LoVo (cell line): ENCODE data around the gene KRT9.
"Not testable (repeated sequence)": the region's sequence is repeated elsewhere in the genome, so short reads cannot be mapped to it uniquely, and the experiment has no call there.

Experiments used
- DNase-seq: peaks from one replicate; pipeline ENCODE4 v3.0.0-alpha.2; 2016; ENCODE audit warnings: low spot score

The KRT9 gene

GRCh38 chr17:41579484-41580243, 7.8 kb upstream of the KRT9 start:
- peak; percentile 85 for DNase-seq

GRCh38 chr17:41578971-41579370, 7.1 kb upstream of the KRT9 start:
- no peak for DNase-seq

- DNase-seq, result no peak
Observed at GRCh38 chr17:41578538-41578937, 6.7 kb upstream of the KRT9 start.

DNA sequence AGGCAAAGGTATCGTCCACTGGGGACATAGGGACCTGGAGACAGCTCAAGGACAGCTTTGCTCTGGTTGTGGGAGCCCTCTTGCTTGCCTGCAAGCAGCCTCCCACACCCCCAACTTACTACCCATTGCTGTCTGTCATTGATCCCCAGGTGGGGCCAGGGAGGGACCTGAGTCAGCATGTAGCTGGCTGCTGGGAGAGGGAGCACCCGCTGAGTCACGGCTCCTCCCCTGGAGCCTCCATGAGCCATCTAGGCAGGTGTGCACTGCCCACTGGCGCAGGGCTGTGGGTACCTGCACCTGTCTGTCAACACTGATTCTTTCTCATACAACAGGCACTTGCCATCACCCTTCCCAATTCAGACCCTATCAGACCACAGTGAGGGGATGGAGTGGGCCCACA, 4.9 kb upstream of the KRT9 start:
- not testable (repeated sequence) for DNase-seq

GRCh38 chr17:41575336-41575735, 3.5 kb upstream of the KRT9 start:
- no peak for DNase-seq

DNA sequence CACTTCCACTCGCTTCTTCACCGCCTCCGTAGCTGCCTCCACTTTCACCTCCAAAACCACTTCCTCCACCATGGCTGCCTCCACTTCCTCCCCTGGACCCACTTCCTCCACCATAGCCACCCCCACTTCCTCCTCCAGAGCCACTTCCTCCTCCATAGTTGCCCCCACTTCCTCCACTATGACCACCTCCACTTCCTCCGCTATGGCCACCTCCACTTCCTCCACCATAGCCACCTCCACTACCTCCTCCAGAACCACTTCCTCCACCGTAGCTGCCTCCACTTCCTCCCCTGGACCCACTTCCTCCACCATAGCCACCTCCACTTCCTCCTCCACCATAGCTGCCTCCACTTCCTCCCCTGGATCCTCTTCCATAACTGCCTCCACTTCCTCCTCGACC, 4.5 kb downstream of the KRT9 start:
- DNase-seq, result no peak

DNA sequence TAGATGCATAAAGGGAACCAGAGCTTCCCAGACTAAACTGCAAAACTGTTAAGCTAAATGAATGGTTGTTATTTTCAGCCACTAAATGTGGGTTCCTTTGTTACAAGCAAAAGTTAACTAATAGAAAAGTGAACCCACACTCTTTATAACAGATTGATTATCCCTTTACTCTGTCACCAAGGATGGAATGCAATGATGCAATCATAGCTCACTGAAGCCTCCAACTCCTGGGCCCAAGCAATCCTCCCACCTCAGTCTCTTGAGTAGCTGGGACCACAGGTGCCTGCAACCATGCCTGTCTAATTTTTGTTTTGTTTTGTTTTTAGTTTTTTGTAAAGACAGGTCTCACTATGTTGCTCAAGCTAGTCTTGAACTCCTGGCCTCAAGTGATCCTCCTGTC, 6.5 kb downstream of the KRT9 start:
- no peak for DNase-seq

- DNase-seq, result no peak
Observed at GRCh38 chr17:41563607-41564170, 8.2 kb downstream of the KRT9 start.

DNA sequence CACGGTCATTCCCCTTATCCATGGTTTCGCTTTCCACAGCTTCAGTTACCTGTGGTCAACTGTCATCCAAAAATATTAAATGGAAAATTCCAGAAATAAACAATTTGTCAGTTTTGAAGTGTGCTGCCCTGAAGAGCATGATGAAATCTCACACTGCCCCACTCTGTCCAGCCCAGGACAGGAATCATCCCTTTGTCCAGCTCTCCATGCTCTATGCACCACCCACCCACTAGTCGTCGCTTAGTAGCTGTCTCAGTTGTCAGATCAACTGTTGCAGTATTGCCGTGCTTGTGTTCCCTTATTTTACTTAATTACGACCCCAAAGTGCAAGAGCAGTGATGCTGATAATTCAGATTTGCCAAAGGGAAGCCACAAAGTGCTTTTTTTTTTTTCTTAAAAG, 10.3 kb downstream of the KRT9 start:
- DNase-seq, result no peak

GRCh38 chr17:41559548-41559947, 12.3 kb downstream of the KRT9 start:
- DNase-seq, result no peak

DNA sequence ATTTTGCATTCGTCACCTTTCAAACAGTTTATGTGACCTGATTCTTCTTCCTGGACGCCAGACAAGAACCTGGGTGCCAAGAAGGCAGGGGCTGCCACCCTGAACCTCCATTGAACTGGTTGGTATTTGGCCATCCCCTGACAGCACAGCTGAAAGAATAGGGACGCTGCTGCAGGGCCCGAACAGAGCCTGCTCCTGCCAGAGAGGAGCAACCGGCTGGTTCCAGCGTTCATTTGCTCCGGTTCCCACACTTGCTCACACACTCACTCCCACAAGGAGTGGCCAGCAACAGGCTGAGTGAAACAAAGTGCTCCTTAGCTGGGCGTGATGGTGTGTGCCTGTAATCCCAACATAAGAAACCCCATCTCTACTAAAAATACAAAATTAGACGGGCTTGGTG, 14.9 kb downstream of the KRT9 start:
- no peak for DNase-seq

GRCh38 chr17:41556306-41556705, 15.6 kb downstream of the KRT9 start:
- DNase-seq, result no peak

- peak; percentile 47 for DNase-seq
Observed at GRCh38 chr17:41555105-41555887, 16.6 kb downstream of the KRT9 start.

- DNase-seq, result no peak
Observed at GRCh38 chr17:41553987-41554680, 17.7 kb downstream of the KRT9 start.

DNA sequence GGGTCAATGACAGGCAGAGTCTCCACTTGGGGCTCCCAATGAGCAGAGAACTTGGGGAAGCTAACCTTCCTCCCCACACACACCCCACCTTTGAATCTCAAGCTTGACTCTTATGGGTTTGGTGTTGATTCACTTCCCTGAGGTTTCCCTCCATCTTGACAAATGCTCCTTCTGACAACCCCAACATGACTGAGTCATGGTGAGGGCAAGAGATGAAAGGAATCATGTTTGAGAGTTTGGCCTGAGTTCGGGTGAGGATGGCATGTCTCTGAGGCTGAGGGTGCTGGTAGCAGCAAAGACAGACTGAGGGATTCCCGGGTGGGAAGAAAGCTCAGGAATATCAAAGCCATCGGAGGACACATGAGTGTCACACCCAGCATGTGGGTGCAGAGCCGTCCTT, 18.7 kb downstream of the KRT9 start:
- DNase-seq, result no peak

DNA sequence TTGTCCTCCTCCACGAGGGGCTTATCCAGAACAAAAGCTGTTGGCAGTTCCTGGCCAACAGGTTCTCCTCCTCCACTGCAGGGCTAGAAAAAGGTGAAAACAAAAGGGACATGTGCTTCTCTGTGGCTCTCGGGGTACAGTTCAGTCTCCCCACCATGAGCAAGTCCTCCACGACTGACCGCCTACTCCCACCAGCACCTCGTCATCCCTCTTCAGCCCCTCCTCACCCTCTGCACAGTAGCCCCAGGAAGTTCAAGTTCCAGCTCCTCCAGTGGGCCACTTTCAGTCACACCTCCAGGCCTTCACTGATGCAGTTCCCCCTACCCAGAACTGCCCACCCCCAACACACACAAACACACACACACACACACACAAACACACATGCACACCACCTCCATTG, 19.4 kb downstream of the KRT9 start:
- DNase-seq, result no peak

DNA sequence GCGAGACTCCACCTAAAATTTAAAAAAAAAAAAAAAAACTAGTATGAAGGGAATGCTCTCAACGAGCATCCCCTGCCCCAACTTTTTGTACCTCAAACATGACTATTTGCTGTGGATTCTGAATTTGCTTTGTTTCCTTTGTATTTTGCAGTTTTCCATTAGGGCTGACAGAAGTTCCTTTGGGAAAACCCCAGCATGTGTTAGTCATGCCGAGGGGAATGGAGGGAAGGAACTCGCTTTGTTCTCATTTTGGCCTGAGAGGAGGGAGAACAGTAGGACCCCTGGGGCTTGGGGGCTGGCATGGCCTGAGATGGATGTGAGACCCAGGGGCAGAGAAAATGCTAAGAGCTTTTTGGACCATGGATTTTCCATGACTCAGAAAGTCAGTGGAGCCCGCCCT, 20.5 kb downstream of the KRT9 start:
- DNase-seq, result no peak

DNA sequence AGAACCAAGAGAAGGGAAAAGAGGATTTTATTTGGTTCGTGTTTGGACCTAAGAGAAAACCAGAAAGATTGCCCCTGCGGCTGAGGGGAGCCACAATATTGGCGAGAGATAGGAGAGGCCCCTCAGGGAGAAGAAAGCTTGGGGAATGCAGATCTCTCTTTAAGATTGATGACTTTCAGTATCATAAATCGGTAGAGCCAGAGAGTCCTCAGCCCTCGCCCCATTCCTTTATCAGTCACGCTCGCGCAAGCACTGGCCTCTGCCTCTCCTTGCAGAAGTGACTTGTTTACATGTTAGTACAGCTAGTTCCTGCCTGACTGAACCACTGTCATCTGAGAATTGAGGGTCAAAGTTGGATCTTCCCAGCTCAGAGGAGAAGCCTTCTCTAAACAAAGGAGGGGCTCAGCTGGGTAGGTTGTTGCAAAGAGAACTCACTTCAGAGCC, 22.2 kb downstream of the KRT9 start:
- DNase-seq, result peak; percentile 80

DNA sequence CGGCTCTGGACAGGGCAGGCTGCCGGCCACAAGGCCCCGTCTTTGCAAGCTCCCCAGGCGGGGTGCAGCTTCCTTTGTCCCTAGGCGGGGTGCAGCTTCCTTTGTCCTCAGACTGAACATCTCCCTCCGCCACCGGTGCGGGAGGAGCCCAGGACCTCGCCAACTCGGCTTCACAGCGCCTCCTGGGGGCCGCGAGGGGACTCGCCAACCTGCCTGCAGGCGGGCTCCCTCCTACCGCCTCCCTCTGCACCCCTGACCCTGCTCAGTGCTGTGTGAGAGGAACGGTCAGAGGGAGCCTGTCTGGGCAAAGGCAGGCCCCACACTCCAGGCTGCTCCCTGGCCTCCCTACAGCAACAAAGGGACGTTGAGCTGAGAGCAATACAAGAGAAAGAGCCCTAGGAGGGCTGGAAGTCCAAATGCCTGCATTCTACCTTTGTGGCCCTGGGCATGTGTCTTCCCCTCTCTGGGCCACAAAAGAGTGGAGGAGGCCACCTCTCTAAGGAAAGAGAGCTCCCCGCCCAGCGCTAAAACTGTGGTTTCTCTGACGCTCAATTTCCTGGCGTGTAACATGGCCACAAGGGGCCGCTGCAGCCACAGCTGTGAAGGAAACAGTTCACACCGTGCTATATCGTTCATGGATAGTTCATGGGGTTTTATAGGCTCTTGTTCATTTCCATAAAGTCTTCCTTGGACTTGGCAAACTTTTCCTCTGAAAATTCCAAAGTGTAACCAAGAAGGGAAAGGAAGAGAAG, 22.8 kb downstream of the KRT9 start:
- DNase-seq, result peak; percentile 89

- DNase-seq, result peak; percentile 95
Observed at GRCh38 chr17:41547921-41548843, 23.7 kb downstream of the KRT9 start.

GRCh38 chr17:41547378-41547841, 24.4 kb downstream of the KRT9 start:
- no peak for DNase-seq
